ENCODE measurements around the gene STKLD1. TPM values are rescaled to one million over a fixed set of nuclear protein-coding genes. Genes with fewer than 3 reads are reported as not detected.
"Not testable (repeated sequence)": the region's sequence is repeated elsewhere in the genome, so short reads cannot be mapped to it uniquely, and the experiment has no call there.

Gene STKLD1
- total RNA-seq, 3 donors from 2014 or later, result 0.41 to 1.4 (median 1.3) TPM

DNA sequence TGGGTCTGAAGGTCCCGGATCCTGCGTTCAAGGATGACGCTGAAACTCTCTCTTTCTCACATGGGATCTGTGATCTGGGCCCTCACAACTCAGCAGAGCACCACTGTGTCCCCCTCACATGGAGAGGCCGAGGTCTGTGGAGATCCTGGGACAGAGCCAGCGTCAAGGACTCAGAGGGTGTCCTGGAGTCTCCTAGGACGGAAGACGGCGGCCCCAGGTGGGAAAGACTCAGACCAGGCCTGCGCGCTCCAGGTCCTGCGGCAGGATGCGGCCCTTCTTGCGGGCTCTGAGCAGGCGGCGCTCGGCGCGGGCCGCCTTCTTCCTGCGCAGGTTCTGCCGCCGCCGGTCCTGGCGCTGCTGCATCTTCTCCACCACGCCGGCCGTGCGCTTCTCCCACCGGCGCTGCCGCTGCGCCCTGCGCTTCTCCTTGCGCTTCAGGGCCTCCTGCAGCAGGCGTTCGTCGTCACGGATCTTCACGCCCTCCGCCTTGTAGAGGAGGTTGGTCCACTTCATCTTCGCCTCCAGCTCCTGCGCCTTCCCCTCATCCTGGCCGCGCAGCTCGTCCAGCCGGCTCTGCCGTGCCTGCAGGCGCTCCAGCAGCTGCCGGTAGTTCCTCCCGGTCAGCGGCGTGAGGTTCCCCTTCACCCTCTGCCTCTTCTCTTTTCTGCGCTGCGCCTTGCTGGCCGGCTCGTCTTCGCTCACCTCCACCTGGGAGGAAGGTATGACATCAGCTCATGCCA lies 44.4 kb upstream of the STKLD1 start:
- TF ChIP-seq CTCF (IDR thresholded peaks at IDR 0.05), result no peak
- DNase-seq (no peak), ATAC-seq (no peak)
- H3K9me3 ChIP-seq, result no peaks in the 10 kb centered on the region
- H3K4me3 ChIP-seq, result no peak overlapping the region
- H3K4me1 ChIP-seq (ENCODE audit: low read depth), result peaks cover 27% of the 10 kb centered on the region
- intact Hi-C loops (cut with DNase I, micrococcal nuclease), result no loop called here
- peaks cover 15% of the 10 kb centered on the region for H3K36me3 ChIP-seq (ENCODE audit: low read depth)

DNA sequence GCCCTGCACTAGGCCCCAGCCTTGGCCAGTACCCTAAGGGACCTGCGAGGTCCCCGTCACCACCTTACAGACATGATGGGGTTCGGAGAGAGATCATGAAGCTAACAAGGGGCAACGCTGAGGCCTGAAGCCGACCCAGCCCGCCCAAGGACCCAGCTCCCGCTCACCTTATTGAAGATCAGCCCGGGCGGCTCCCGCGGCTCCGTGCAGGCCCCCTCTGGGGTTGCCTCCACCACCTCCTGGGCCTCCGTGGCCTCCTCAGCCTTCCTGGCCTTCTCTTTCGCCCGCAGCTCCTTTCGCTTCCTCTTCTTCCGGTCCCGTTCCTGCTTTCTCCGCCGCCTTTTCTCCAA lies 43.8 kb upstream of the STKLD1 start:
- TF ChIP-seq CTCF (IDR thresholded peaks at IDR 0.05), result no peak
- DNase-seq (no peak), ATAC-seq (no peak)
- intact Hi-C loops (cut with DNase I, micrococcal nuclease), result no loop called here
- Histone ChIP-seq H3K4me1 (ENCODE audit: low read depth) (peaks cover 27% of the 10 kb centered on the region), H3K9me3 (no peaks in the 10 kb centered on the region), H3K36me3 (ENCODE audit: low read depth) (peaks cover 15% of the 10 kb centered on the region), H3K4me3 (no peak overlapping the region)

DNA sequence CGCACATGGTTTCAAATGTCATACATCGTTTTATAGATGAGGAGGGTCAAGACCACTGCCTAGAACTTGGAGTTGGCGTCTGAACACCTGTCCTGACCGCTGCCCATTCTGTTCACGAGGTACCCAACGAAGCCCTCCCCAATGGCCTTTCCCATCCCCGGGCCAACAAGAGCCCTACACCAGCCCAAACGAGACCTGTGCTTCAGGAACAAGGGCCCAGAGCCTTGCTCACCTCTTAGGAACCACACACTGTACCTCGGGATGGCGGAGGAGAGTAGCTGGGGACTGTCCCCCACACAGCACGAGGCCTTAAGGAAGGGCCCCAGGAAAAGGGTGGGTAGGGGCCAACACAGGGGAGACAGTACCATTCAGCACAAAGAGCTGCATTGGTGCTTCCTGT lies 43.2 kb upstream of the STKLD1 start:
- H3K36me3 ChIP-seq (ENCODE audit: low read depth), result peaks cover 15% of the 10 kb centered on the region
- no peak for ATAC-seq
- H3K4me3 ChIP-seq, result no peak overlapping the region
- H3K4me1 ChIP-seq (ENCODE audit: low read depth), result peaks cover 27% of the 10 kb centered on the region
- intact Hi-C loops (cut with DNase I, micrococcal nuclease), result no loop called here
- no peak for DNase-seq
- TF ChIP-seq CTCF (IDR thresholded peaks at IDR 0.05), result no peak
- H3K9me3 ChIP-seq, result no peaks in the 10 kb centered on the region

DNA sequence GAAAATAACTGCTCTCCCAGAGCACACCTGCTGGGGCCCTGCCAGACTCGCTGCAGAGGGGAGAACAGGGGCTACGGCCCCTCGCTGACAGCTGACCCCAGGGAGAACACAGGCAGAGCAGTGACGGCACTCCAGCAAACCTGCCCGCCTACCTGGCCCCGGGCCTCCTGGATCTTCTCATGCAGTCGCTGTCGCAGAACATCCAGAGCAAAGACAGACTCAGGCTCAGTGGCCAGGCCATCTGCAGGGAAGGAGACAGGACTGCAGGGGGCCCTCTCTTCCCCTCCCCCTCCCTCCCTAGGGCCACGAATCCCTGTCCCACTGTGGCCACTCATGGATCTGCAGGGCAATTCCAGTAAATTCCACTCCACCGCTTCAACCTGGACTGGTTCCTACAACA lies 42.6 kb upstream of the STKLD1 start:
- H3K4me1 ChIP-seq (ENCODE audit: low read depth), result peaks cover 27% of the 10 kb centered on the region
- DNase-seq (no peak), ATAC-seq (no peak)
- no peak for TF ChIP-seq CTCF (IDR thresholded peaks at IDR 0.05)
- H3K36me3 ChIP-seq (ENCODE audit: low read depth), result peaks cover 15% of the 10 kb centered on the region
- no peak overlapping the region for H3K4me3 ChIP-seq
- H3K9me3 ChIP-seq, result no peaks in the 10 kb centered on the region
- intact Hi-C loops (cut with DNase I, micrococcal nuclease), result no loop called here

DNA sequence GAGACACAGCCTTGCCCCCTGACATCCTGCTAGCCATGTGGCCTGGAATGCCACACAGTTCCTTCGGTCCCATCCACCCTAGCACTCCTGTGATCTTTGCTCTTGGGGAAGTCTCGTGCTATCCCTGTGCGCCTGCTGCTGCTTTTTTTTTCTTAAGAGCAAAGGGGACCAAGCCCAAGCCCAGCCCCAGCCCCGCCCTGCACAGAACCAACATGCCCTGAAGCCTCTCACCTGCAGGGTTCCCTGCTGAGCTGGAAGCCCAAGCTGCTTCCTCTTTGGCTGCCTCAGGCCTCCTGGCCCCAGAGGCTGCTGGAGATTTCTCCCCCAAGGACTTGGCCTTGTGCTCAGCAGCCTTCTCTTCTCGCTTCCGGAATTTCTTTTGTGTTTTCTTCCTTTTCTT lies 42.0 kb upstream of the STKLD1 start:
- TF ChIP-seq CTCF (IDR thresholded peaks at IDR 0.05), result no peak
- peaks cover 27% of the 10 kb centered on the region for H3K4me1 ChIP-seq (ENCODE audit: low read depth)
- ATAC-seq, result peak; percentile 83
- H3K36me3 ChIP-seq (ENCODE audit: low read depth), result peaks cover 15% of the 10 kb centered on the region
- peak; percentile 85 to 87 (median 86) for DNase-seq
- H3K9me3 ChIP-seq, result no peaks in the 10 kb centered on the region
- no peak overlapping the region for H3K4me3 ChIP-seq
- intact Hi-C loops (cut with DNase I, micrococcal nuclease), result no loop called here

- intact Hi-C loops (cut with DNase I, micrococcal nuclease); H3K9me3 ChIP-seq; ATAC-seq: not testable (repeated sequence)
- Histone ChIP-seq H3K4me1 (ENCODE audit: low read depth) (peaks cover 27% of the 10 kb centered on the region), H3K4me3 (peak overlapping the region; percentile 77), H3K36me3 (ENCODE audit: low read depth) (peaks cover 15% of the 10 kb centered on the region)
- peak in 2 of 3 donors; percentile 12 to 23 for DNase-seq
These were observed 41.3 kb upstream of the STKLD1 start for GRCh38 chr9:133334888-133335287.

Data from mucosa of descending colon (tissue), 3 donors.